HG02678 (cell line): ENCODE data around the gene LYZL2.
"Not testable (repeated sequence)": the region's sequence is repeated elsewhere in the genome, so short reads cannot be mapped to it uniquely, and the experiment has no call there.

Experiments
- ATAC-seq: cut with Tn5 transposase; IDR thresholded peaks from one replicate; pipeline ENCODE4 v1.9.1; 2021; ENCODE audit warnings: mild to moderate bottlenecking, moderate library complexity; ENCODE audit not compliant: unreplicated experiment

The LYZL2 gene

GRCh38 chr10:30629653-30630052 is at the start of gene LYZL2:
LYZL2 (minus strand) TSS chr10:30629753; CDS start chr10:30626915, 2,838 bp downstream.
- ATAC-seq = no peak

- not testable (repeated sequence) for ATAC-seq
Measured at GRCh38 chr10:30677616-30678015, 48.1 kb upstream of the LYZL2 start.

- not testable (repeated sequence) for ATAC-seq
Measured at GRCh38 chr10:30677146-30677545, 47.6 kb upstream of the LYZL2 start.

- ATAC-seq = no peak
Measured at GRCh38 chr10:30675791-30676718, 46.5 kb upstream of the LYZL2 start.

GRCh38 chr10:30674796-30675195 is 45.2 kb upstream of the LYZL2 start:
- no peak for ATAC-seq

- not testable (repeated sequence) for ATAC-seq
Measured at GRCh38 chr10:30673262-30673661, 43.7 kb upstream of the LYZL2 start.

GRCh38 chr10:30672338-30672737 is 42.8 kb upstream of the LYZL2 start:
- ATAC-seq = not testable (repeated sequence)

- no peak for ATAC-seq
Measured at GRCh38 chr10:30671026-30671616, 41.6 kb upstream of the LYZL2 start.

- ATAC-seq = not testable (repeated sequence)
Measured at GRCh38 chr10:30667982-30668381, 38.4 kb upstream of the LYZL2 start.

GRCh38 chr10:30663403-30663802 is 33.9 kb upstream of the LYZL2 start:
- ATAC-seq = peak; percentile 86

GRCh38 chr10:30662814-30663213 is 33.3 kb upstream of the LYZL2 start:
- ATAC-seq = no peak

GRCh38 chr10:30660314-30660713 is 30.8 kb upstream of the LYZL2 start:
- ATAC-seq = not testable (repeated sequence)

GRCh38 chr10:30656233-30656632 is 26.7 kb upstream of the LYZL2 start:
- no peak for ATAC-seq

- not testable (repeated sequence) for ATAC-seq
Measured at GRCh38 chr10:30655001-30655400, 25.4 kb upstream of the LYZL2 start.

- ATAC-seq = not testable (repeated sequence)
Measured at GRCh38 chr10:30651470-30652397, 22.2 kb upstream of the LYZL2 start.

GRCh38 chr10:30647089-30647488 is 17.5 kb upstream of the LYZL2 start:
- ATAC-seq = no peak

GRCh38 chr10:30645340-30645827 is 15.8 kb upstream of the LYZL2 start:
- no peak for ATAC-seq

GRCh38 chr10:30644408-30644861 is 14.9 kb upstream of the LYZL2 start:
- not testable (repeated sequence) for ATAC-seq

GRCh38 chr10:30643557-30644199 is 14.1 kb upstream of the LYZL2 start:
- not testable (repeated sequence) for ATAC-seq

- not testable (repeated sequence) for ATAC-seq
Measured at GRCh38 chr10:30642856-30643255, 13.3 kb upstream of the LYZL2 start.
